Stimulated activated CD4-positive, alpha-beta T cell treated with anti-CD3 and anti-CD28 coated beads, Interleukin-15, amount 100 ng/mL, for 24 hours (primary cell): Measurements from ENCODE around the gene TLR8.

Experiments used
- DNase-seq: peaks from one replicate; pipeline ENCODE4 v3.0.0-alpha.2; 2020

Gene TLR8

DNA sequence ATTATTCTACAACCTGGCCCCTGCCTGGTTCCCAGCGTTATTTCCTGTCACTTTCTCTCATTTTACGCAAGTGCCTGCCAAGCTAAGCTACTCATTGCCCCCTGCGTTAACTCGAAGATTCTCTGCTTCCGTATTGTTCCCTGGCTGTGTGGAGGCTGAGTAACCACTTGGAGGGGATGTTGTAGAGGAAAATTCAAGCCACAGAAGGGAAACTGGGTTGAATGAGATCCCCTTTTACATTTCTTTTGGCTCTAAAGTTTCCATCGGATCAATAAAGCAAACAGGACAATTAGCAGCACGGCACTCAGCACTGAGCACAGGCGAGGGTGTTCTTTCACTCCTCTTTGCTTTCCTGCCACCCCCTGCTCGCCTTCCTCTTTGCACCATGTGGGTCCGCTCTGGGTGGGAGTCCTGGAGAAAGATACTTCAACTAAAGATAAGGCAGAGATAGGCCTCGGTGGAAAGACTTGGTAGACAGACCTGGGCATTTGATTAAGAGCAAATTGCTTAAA, 64.3 kb downstream of the TLR8 start:
- peak; percentile 48 for DNase-seq

DNA sequence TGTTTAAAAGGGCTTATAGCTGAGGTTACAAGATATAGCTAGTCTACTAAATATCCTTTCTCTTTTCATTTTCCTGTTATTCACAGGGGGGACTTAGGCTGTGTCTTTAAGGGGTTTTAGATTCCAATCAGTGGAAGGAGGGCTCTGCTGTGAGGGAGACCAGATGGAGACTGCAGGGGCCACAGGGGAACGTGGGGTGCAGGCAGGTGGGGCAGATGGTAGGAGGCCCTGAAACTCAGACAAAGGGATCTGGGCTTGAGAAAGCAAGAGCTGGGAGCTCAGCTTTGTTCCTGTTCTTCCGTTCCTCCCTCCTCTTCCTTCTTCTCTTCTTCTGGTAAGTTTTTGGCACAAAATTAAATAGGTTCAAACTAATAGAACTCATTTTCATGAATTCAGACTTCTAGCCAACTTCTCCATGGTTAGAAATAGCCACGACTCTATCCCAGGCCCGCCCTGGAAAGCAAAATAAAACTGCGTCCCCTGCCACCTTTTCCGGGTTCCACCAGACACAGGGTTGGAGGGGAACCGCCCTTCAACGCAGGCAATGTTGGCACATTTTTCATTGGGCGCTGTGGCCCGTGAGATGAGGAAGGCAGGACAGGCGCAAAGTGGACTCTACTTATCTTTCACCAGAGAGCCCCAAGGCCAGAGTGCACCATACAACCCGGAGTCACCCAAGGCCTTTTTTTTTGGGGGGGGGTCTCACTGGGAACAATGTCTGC, 65.0 kb downstream of the TLR8 start:
- peak; percentile 53 for DNase-seq

DNA sequence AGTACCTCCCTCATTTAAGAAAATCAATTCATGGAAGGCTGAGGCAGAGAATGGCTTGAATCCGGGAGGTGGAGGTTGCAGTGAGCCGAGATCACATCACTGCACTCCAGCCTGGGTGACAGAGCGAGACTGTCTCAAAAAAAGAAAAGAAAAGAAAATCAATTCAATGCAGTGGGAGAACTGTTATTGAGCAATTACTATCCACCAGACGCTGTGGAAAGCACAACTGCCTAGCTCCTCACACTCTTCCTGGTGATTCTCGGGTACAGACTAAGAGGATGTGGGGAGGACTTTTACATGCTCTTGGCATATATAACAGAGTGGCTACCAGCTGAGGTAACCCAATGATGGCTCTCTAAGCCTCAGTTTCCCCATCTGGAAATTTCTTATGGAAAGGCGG, 65.8 kb downstream of the TLR8 start:
- DNase-seq: no peak
